Endodermal cell (in vitro differentiated cells): ENCODE measurements around the gene OBSCN. TPM values are rescaled to one million over a fixed set of nuclear protein-coding genes. Genes with fewer than 3 reads are reported as not detected.

Source experiments
- DNase-seq: peaks from one replicate; pipeline ENCODE4 v3.0.0-alpha.2; 2017
- H3K27ac ChIP-seq: 2 replicates; pipeline ENCODE4 v1.5.1; 2013; ENCODE audit warnings: mild to moderate bottlenecking, low read depth, low read length, moderate library complexity
- H3K27me3 ChIP-seq: 2 replicates; pipeline ENCODE4 v1.6.1; 2013; ENCODE audit warnings: mild to moderate bottlenecking, low read length, moderate library complexity; ENCODE audit not compliant: insufficient read depth, control insufficient read depth, poor library complexity, severe bottlenecking
- H3K36me3 ChIP-seq: 2 replicates; pipeline ENCODE4 v1.7.0; 2013; ENCODE audit warnings: mild to moderate bottlenecking, low read length, moderate library complexity; ENCODE audit not compliant: control insufficient read depth, insufficient read depth
- H3K4me1 ChIP-seq: one replicate; pipeline ENCODE4 v1.7.0; 2013; ENCODE audit warnings: low read length; ENCODE audit not compliant: control insufficient read depth, insufficient read depth
- H3K4me3 ChIP-seq: 2 replicates; pipeline ENCODE4 v1.5.1; 2013; ENCODE audit warnings: mild to moderate bottlenecking, low read length, moderate library complexity
- H3K9ac ChIP-seq: 2 replicates; pipeline ENCODE4 v1.6.1; 2013; ENCODE audit warnings: mild to moderate bottlenecking, low read length, moderate library complexity; ENCODE audit not compliant: poor library complexity, severe bottlenecking; ENCODE audit errors: extremely low read depth
- H3K9me3 ChIP-seq: 2 replicates; pipeline ENCODE4 v1.6.1; 2013; ENCODE audit warnings: mild to moderate bottlenecking, low read length, moderate library complexity; ENCODE audit not compliant: control insufficient read depth
- H3K27ac Mint-ChIP-seq: 2 replicates; pipeline ENCODE4 v1.8.0; 2020; ENCODE audit warnings: mixed read lengths
- H3K27me3 Mint-ChIP-seq: 2 replicates; pipeline ENCODE4 v1.8.0; 2021; ENCODE audit warnings: mild to moderate bottlenecking, mixed read lengths; ENCODE audit not compliant: insufficient read depth
- H3K36me3 Mint-ChIP-seq: 2 replicates; pipeline ENCODE4 v1.8.0; 2020; ENCODE audit warnings: low read depth, mixed read lengths
- H3K4me1 Mint-ChIP-seq: 2 replicates; pipeline ENCODE4 v1.8.0; 2020; ENCODE audit warnings: mixed read lengths
- H3K4me3 Mint-ChIP-seq: 2 replicates; pipeline ENCODE4 v1.8.0; 2020; ENCODE audit warnings: mild to moderate bottlenecking, moderate library complexity, mixed read lengths
- H3K9me3 Mint-ChIP-seq: 2 replicates; pipeline ENCODE4 v1.8.0; 2020; ENCODE audit warnings: mild to moderate bottlenecking, mixed read lengths
- CTCF ChIP-seq: fragments of 200-600 bp; sonication (generic); conservative IDR thresholded peaks from 2 replicates; pipeline ENCODE4 v1.5.0; 2021; ENCODE audit warnings: antibody characterized with exemption, mild to moderate bottlenecking
- WGBS, 2 experiments: methylation state at CpG; one replicate each; pipeline versions ENCODE4 v1.1.5 to v1.1.7; 2013; ENCODE audit warnings: missing lambda C conversion rate in 2 of 2, mixed read lengths in 1 of 2; ENCODE audit not compliant: insufficient coverage in 1 of 2, insufficient read length in 1 of 2; 5-methylcytosine and 5-hydroxymethylcytosine counted together
- total RNA-seq, 2 donors: library from RNA; stranded (reverse); fragmentation: NEBNext Ultra II Directional in 1 of 2; extraction: Animal tissue kit (Norgen Biotek cat#: 25700) in 1 of 2; gene quantifications; 2 replicates in 1 of 2; 3 replicates in 1 of 2; pipeline ENCODE4 v1.2.1, GENCODE V29; 2021

The OBSCN gene
- total RNA-seq, 2 donors from 2014 or later = 53.7 to 68.9 TPM

GRCh38 chr1:228205526-228206436 lies 2.1 kb upstream of the OBSCN start:
- Mint-ChIP-seq H3K36me3 (no peaks in the 10 kb centered on the region), H3K27me3 (peaks cover 50% of the 10 kb centered on the region), H3K27ac (no peak overlapping the region), H3K4me3 (no peak overlapping the region), H3K4me1 (peaks cover 3% of the 10 kb centered on the region), H3K9me3 (peaks cover 9% of the 10 kb centered on the region)
- Histone ChIP-seq H3K4me1 (peaks cover 5% of the 10 kb centered on the region), H3K4me3 (no peak overlapping the region), H3K36me3 (no peaks in the 10 kb centered on the region), H3K9ac (no peak overlapping the region), H3K27me3 (peaks cover 12% of the 10 kb centered on the region), H3K27ac (no peak overlapping the region), H3K9me3 (no peaks in the 10 kb centered on the region)
- no peak for TF ChIP-seq CTCF
- DNase-seq = no peak
- 36 to 77% methylated on average over 5 to 15 of the region's 15 CpGs for WGBS, 2 experiments

- Mint-ChIP-seq H3K27me3 (peaks cover 51% of the 10 kb centered on the region), H3K27ac (no peak overlapping the region), H3K36me3 (no peaks in the 10 kb centered on the region), H3K4me1 (peaks cover 3% of the 10 kb centered on the region), H3K4me3 (no peak overlapping the region), H3K9me3 (peaks cover 2% of the 10 kb centered on the region)
- H3K27ac ChIP-seq = no peak overlapping the region
- 90 to 92% methylated on average over 11 to 16 of the region's 16 CpGs for WGBS, 2 experiments
- no peak for DNase-seq
- no peak overlapping the region for H3K9ac ChIP-seq
- H3K9me3 ChIP-seq = no peaks in the 10 kb centered on the region
- peaks cover 12% of the 10 kb centered on the region for H3K27me3 ChIP-seq
- peaks cover 5% of the 10 kb centered on the region for H3K4me1 ChIP-seq
- H3K4me3 ChIP-seq = no peak overlapping the region
- TF ChIP-seq CTCF = no peak
- no peaks in the 10 kb centered on the region for H3K36me3 ChIP-seq
Observed at GRCh38 chr1:228206582-228207351, 1.1 kb upstream of the OBSCN start.

GRCh38 chr1:228207381-228207810 lies 448 bp upstream of the OBSCN start:
- Histone ChIP-seq H3K9ac (no peak overlapping the region), H3K27ac (no peak overlapping the region), H3K36me3 (no peaks in the 10 kb centered on the region), H3K27me3 (peaks cover 12% of the 10 kb centered on the region), H3K4me3 (no peak overlapping the region), H3K4me1 (peaks cover 5% of the 10 kb centered on the region), H3K9me3 (no peaks in the 10 kb centered on the region)
- DNase-seq = no peak
- Mint-ChIP-seq H3K9me3 (peaks cover 2% of the 10 kb centered on the region), H3K27me3 (peaks cover 53% of the 10 kb centered on the region), H3K4me1 (peaks cover 3% of the 10 kb centered on the region), H3K36me3 (no peaks in the 10 kb centered on the region), H3K27ac (no peak overlapping the region), H3K4me3 (no peak overlapping the region)
- 90 to 100% methylated on average over 2 to 8 of the region's 8 CpGs for WGBS, 2 experiments
- no peak for TF ChIP-seq CTCF
